ENCODE data around the gene ANKRD33B. TPM values are rescaled to one million over a fixed set of nuclear protein-coding genes. Genes with fewer than 3 reads are reported as not detected.
"Not testable (repeated sequence)": the region's sequence is repeated elsewhere in the genome, so short reads cannot be mapped to it uniquely, and the experiment has no call there.

ANKRD33B gene
- 1 to 10 TPM; 2.0 to 4.8 TPM for total RNA-seq
- long read RNA-seq, partial matches to known transcripts: 1 of 3 reads
- long read RNA-seq, other reads (novel, unspliced or antisense): 2 of 3 reads

- intact Hi-C loops (cut with DNase I): no loop called here
- peak; percentile 70 for DNase-seq
Measured at GRCh38 chr5:10563945-10564837, at the start of gene ANKRD33B. Gene ANKRD33B (plus strand): TSS chr5:10564070. CDS start chr5:10564468, 398 bp downstream.

GRCh38 chr5:10514572-10514971, 49.3 kb upstream of the ANKRD33B start:
- intact Hi-C loops (cut with DNase I); DNase-seq; ATAC-seq: not testable (repeated sequence)

More at GRCh38 chr5:10563945-10564837, at the start of gene ANKRD33B:
- ATAC-seq: peak; percentile 86 to 88

GRCh38 chr5:10515492-10515891, 48.4 kb upstream of the ANKRD33B start:
- intact Hi-C loops (cut with DNase I): no loop called here
- ATAC-seq: no peak
- DNase-seq: no peak

GRCh38 chr5:10518347-10518746, 45.5 kb upstream of the ANKRD33B start:
- no peak for DNase-seq
- peak in 1 of 2 donors; percentile 29 for ATAC-seq
- intact Hi-C loops (cut with DNase I): no loop called here

GRCh38 chr5:10519729-10520128, 44.1 kb upstream of the ANKRD33B start:
- intact Hi-C loops (cut with DNase I): no loop called here
- DNase-seq (no peak), ATAC-seq (no peak)

- intact Hi-C loops (cut with DNase I): no loop called here
- DNase-seq (no peak), ATAC-seq (no peak)
Measured at GRCh38 chr5:10520706-10521105, 43.2 kb upstream of the ANKRD33B start.

GRCh38 chr5:10521466-10522223, 42.2 kb upstream of the ANKRD33B start:
- ATAC-seq (no peak), DNase-seq (no peak)
- intact Hi-C loops (cut with DNase I): no loop called here

- DNase-seq (no peak), ATAC-seq (no peak)
- intact Hi-C loops (cut with DNase I): no loop called here
Measured at GRCh38 chr5:10522224-10522611, 41.7 kb upstream of the ANKRD33B start.

GRCh38 chr5:10524376-10525123, 39.3 kb upstream of the ANKRD33B start:
- ATAC-seq: no peak
- intact Hi-C loops (cut with DNase I): no loop called here
- DNase-seq: no peak

GRCh38 chr5:10525124-10525495, 38.8 kb upstream of the ANKRD33B start:
- ATAC-seq (no peak), DNase-seq (no peak)
- intact Hi-C loops (cut with DNase I): no loop called here

- ATAC-seq (no peak), DNase-seq (no peak)
- intact Hi-C loops (cut with DNase I): no loop called here
Measured at GRCh38 chr5:10527281-10527950, 36.5 kb upstream of the ANKRD33B start.

GRCh38 chr5:10528056-10528816, 35.6 kb upstream of the ANKRD33B start:
- intact Hi-C loops (cut with DNase I): no loop called here
- ATAC-seq (no peak), DNase-seq (no peak)

GRCh38 chr5:10528827-10529226, 35.0 kb upstream of the ANKRD33B start:
- no peak for DNase-seq
- intact Hi-C loops (cut with DNase I): no loop called here
- no peak for ATAC-seq

GRCh38 chr5:10530601-10531320, 33.1 kb upstream of the ANKRD33B start:
- no peak for ATAC-seq
- intact Hi-C loops (cut with DNase I): no loop called here
- DNase-seq: no peak

- peak in 1 of 2 donors; percentile 57 for ATAC-seq
- DNase-seq: no peak
- intact Hi-C loops (cut with DNase I): no loop called here
Measured at GRCh38 chr5:10532421-10532820, 31.4 kb upstream of the ANKRD33B start.

- DNase-seq (no peak), ATAC-seq (peak; percentile 73 to 75)
- intact Hi-C loops (cut with DNase I): no loop called here
Measured at GRCh38 chr5:10533226-10533625, 30.6 kb upstream of the ANKRD33B start.

Measured in left cardiac atrium (tissue), 4 donors.